Naive thymus-derived CD8-positive, alpha-beta T cell (primary cell): ENCODE data around the gene EFCAB11. TPM values are rescaled to one million over a fixed set of nuclear protein-coding genes. Genes with fewer than 3 reads are reported as not detected.

ENCODE experiments used
- ATAC-seq, 2 donors: fragments of 150-1000 bp; cut with Tn5 transposase in 1 of 2; sonication (Bioruptor Pico), chemical (Tn5 transposase) in 1 of 2; 1 replicate in 1 of 2; 2 replicates in 1 of 2; pipeline ENCODE4 v1.10.0; 2021; ENCODE audit warnings: mild to moderate bottlenecking in 2 of 2, moderate library complexity in 2 of 2
- POLR2A ChIA-PET: fragments of 350-600 bp; sonication (Branson Sonifier 250); formaldehyde crosslinking; loops from one replicate; lab custom pipeline; 2021; ENCODE audit warnings: antibody characterized with exemption; lab: Charles Lee
- DNase-seq, 10 donors: peaks; one replicate each; pipeline versions ENCODE4 v3.0.0 to v3.0.0-alpha.2; 2020 to 2022
- H3K27ac Mint-ChIP-seq, 10 donors: one replicate each; pipeline ENCODE4 v1.8.0; 2020 to 2022; ENCODE audit warnings: mild to moderate bottlenecking in 10 of 10, mixed read lengths in 10 of 10, moderate library complexity in 4 of 10, inconsistent platforms in 1 of 10
- H3K27me3 Mint-ChIP-seq, 5 donors: one replicate each; pipeline ENCODE4 v1.8.0; 2021 to 2022; ENCODE audit warnings: mixed read lengths in 5 of 5
- H3K36me3 Mint-ChIP-seq, 3 donors: one replicate each; pipeline ENCODE4 v1.8.0; 2020 to 2022; ENCODE audit warnings: mixed read lengths in 3 of 3, mild to moderate bottlenecking in 2 of 3, inconsistent platforms in 1 of 3
- H3K4me1 Mint-ChIP-seq, 4 donors: one replicate each; pipeline ENCODE4 v1.8.0; 2021 to 2022; ENCODE audit warnings: mixed read lengths in 4 of 4
- H3K4me3 Mint-ChIP-seq, 10 donors: one replicate each; pipeline ENCODE4 v1.8.0; 2020 to 2022; ENCODE audit warnings: mild to moderate bottlenecking in 10 of 10, mixed read lengths in 10 of 10, moderate library complexity in 6 of 10, inconsistent platforms in 1 of 10
- H3K9me3 Mint-ChIP-seq, 9 donors: one replicate each; pipeline ENCODE4 v1.8.0; 2020 to 2022; ENCODE audit warnings: mixed read lengths in 9 of 9, mild to moderate bottlenecking in 3 of 9, inconsistent platforms in 1 of 9, moderate library complexity in 1 of 9
- polyA plus RNA-seq, 3 donors: library from polyadenylated mRNA; unstranded; fragments of 300-500 nt; fragmentation: Illumina TruSeq; gene quantifications; one replicate each; pipeline ENCODE4 v1.2.3, GENCODE V29; 2021
- total RNA-seq, 8 experiments: library from RNA in 2 of 8; stranded (reverse) in 2 of 8; gene quantifications; one replicate each; pipeline ENCODE4 v1.2.3 and lab custom pipeline; 2021 to 2026

EFCAB11 gene
- total and polyA plus RNA-seq, 5 experiments from 2014 or later = 1.2 to 6.8 (median 2.7) TPM

GRCh38 chr14:89955745-89956660, 1.5 kb upstream of the EFCAB11 start, which contains the start of gene TDP1:
TDP1 (plus strand) TSS chr14:89955927; CDS start chr14:89963115, 7,188 bp downstream.
- POLR2A ChIA-PET = interaction anchor here (0.5 to 1.7 kb wide), 8 partner anchors 9 to 426 kb away, joined by 3 to 6 read pairs (median 4); partner anchors contain the start of gene PSMC1
- Mint-ChIP-seq H3K36me3 (peaks cover 0 to 17% (median 4%) of the 10 kb centered on the region in 3 donors), H3K27me3 (no peaks in the 10 kb centered on the region), H3K27ac (peak within 1 kb of the TSS; percentile 94 to 99 (median 98)), H3K9me3 (no peaks in the 10 kb centered on the region), H3K4me1 (peaks cover 21 to 64% (median 56%) of the 10 kb centered on the region in 4 donors), H3K4me3 (peak within 1 kb of the TSS; percentile 81 to 98 (median 96))
- ATAC-seq (peak; percentile 68 to 69), DNase-seq (peak; percentile 93 to 98 (median 96))

- no peaks in the 10 kb centered on the region for H3K27me3 Mint-ChIP-seq
- ATAC-seq = peak; percentile 6 to 21
- peak in 1 of 10 donors; percentile 7 for DNase-seq
- no peaks in the 10 kb centered on the region for H3K9me3 Mint-ChIP-seq
- H3K4me3 Mint-ChIP-seq = peak overlapping the region; percentile 81 to 98 (median 96)
- peaks cover 0 to 13% (median 4%) of the 10 kb centered on the region in 3 donors for H3K36me3 Mint-ChIP-seq
- POLR2A ChIA-PET = interaction anchor here (0.5 to 1.7 kb wide), 6 partner anchors 11 to 301 kb away, joined by 3 to 6 read pairs (median 4); partner anchors contain the start of gene PSMC1
- peak overlapping the region; percentile 92 to 99 (median 94) for H3K27ac Mint-ChIP-seq
- peaks cover 14 to 55% (median 48%) of the 10 kb centered on the region in 4 donors for H3K4me1 Mint-ChIP-seq
Observed at GRCh38 chr14:89955022-89955744, 653 bp upstream of the EFCAB11 start.

GRCh38 chr14:89953602-89954001, 928 bp downstream of the EFCAB11 start:
- Mint-ChIP-seq H3K4me1 (peaks cover 14 to 42% (median 36%) of the 10 kb centered on the region in 4 donors), H3K4me3 (peak overlapping the region in 9 of 10 donors; percentile 81 to 98 (median 96)), H3K9me3 (no peaks in the 10 kb centered on the region), H3K27me3 (no peaks in the 10 kb centered on the region), H3K36me3 (peaks cover 0 to 18% (median 8%) of the 10 kb centered on the region in 3 donors), H3K27ac (peak overlapping the region in 6 of 10 donors; percentile 41 to 99 (median 96))
- ATAC-seq (no peak), DNase-seq (no peak)
- POLR2A ChIA-PET = interaction anchor here (0.6 to 1.3 kb wide), 2 partner anchors 8 to 20 kb away, joined by 3 to 5 read pairs; no protein-coding TSS in a partner anchor

GRCh38 chr14:89952576-89952975, 2.0 kb downstream of the EFCAB11 start:
- Mint-ChIP-seq H3K27me3 (no peaks in the 10 kb centered on the region), H3K27ac (peak overlapping the region in 1 of 10 donors; percentile 6), H3K9me3 (peaks cover 0 to 3% (median 0%) of the 10 kb centered on the region in 9 donors), H3K4me1 (peaks cover 11 to 33% (median 26%) of the 10 kb centered on the region in 4 donors), H3K36me3 (peaks cover 0 to 12% (median 7%) of the 10 kb centered on the region in 3 donors), H3K4me3 (peak overlapping the region in 2 of 10 donors; percentile 31 to 94)
- ATAC-seq (no peak), DNase-seq (no peak)
- POLR2A ChIA-PET = no interaction called here

GRCh38 chr14:89947344-89947743, 7.2 kb downstream of the EFCAB11 start:
- no peak overlapping the region for H3K4me3 Mint-ChIP-seq
- no peak overlapping the region for H3K27ac Mint-ChIP-seq
- POLR2A ChIA-PET = no interaction called here
- peaks cover 0 to 3% (median 0%) of the 10 kb centered on the region in 9 donors for H3K9me3 Mint-ChIP-seq
- peaks cover 0 to 9% (median 7%) of the 10 kb centered on the region in 3 donors for H3K36me3 Mint-ChIP-seq
- no peak for ATAC-seq
- H3K4me1 Mint-ChIP-seq = no peaks in the 10 kb centered on the region
- no peak for DNase-seq
- H3K27me3 Mint-ChIP-seq = no peaks in the 10 kb centered on the region

- no peak overlapping the region for H3K4me3 Mint-ChIP-seq
- POLR2A ChIA-PET = no interaction called here
- H3K36me3 Mint-ChIP-seq = no peaks in the 10 kb centered on the region
- H3K27me3 Mint-ChIP-seq = no peaks in the 10 kb centered on the region
- H3K27ac Mint-ChIP-seq = no peak overlapping the region
- no peak for DNase-seq
- H3K9me3 Mint-ChIP-seq = no peaks in the 10 kb centered on the region
- no peaks in the 10 kb centered on the region for H3K4me1 Mint-ChIP-seq
- no peak for ATAC-seq
Observed at GRCh38 chr14:89941830-89942377, 12.6 kb downstream of the EFCAB11 start.

GRCh38 chr14:89936654-89937185, 17.8 kb downstream of the EFCAB11 start:
- POLR2A ChIA-PET = no interaction called here
- Mint-ChIP-seq H3K36me3 (no peaks in the 10 kb centered on the region), H3K27ac (no peak overlapping the region)

GRCh38 chr14:89933002-89933401, 21.5 kb downstream of the EFCAB11 start:
- H3K4me3 Mint-ChIP-seq = no peak overlapping the region
- H3K27ac Mint-ChIP-seq = no peak overlapping the region
- H3K9me3 Mint-ChIP-seq = no peaks in the 10 kb centered on the region
- DNase-seq (no peak), ATAC-seq (no peak)
- POLR2A ChIA-PET = no interaction called here
- H3K4me1 Mint-ChIP-seq = no peaks in the 10 kb centered on the region
- H3K27me3 Mint-ChIP-seq = no peaks in the 10 kb centered on the region
- peaks cover 0 to 8% (median 7%) of the 10 kb centered on the region in 3 donors for H3K36me3 Mint-ChIP-seq

More at GRCh38 chr14:89936654-89937185, 17.8 kb downstream of the EFCAB11 start:
- ATAC-seq = no peak
- no peak for DNase-seq
- Mint-ChIP-seq H3K9me3 (no peaks in the 10 kb centered on the region), H3K27me3 (no peaks in the 10 kb centered on the region), H3K4me3 (no peak overlapping the region), H3K4me1 (no peaks in the 10 kb centered on the region)

GRCh38 chr14:89927186-89927865, 27.2 kb downstream of the EFCAB11 start:
- H3K4me1 Mint-ChIP-seq = no peaks in the 10 kb centered on the region
- H3K4me3 Mint-ChIP-seq = no peak overlapping the region
- no peak overlapping the region for H3K27ac Mint-ChIP-seq
- no peak for DNase-seq
- POLR2A ChIA-PET = no interaction called here
- H3K27me3 Mint-ChIP-seq = no peaks in the 10 kb centered on the region
- H3K9me3 Mint-ChIP-seq = no peaks in the 10 kb centered on the region
- ATAC-seq = no peak
- H3K36me3 Mint-ChIP-seq = peaks cover 0 to 8% (median 7%) of the 10 kb centered on the region in 3 donors

GRCh38 chr14:89926694-89927093, 27.8 kb downstream of the EFCAB11 start:
- Mint-ChIP-seq H3K36me3 (peaks cover 0 to 8% (median 7%) of the 10 kb centered on the region in 3 donors), H3K4me3 (no peak overlapping the region), H3K27me3 (no peaks in the 10 kb centered on the region), H3K27ac (peak overlapping the region in 1 of 10 donors; percentile 31), H3K4me1 (no peaks in the 10 kb centered on the region), H3K9me3 (no peaks in the 10 kb centered on the region)
- POLR2A ChIA-PET = no interaction called here
- ATAC-seq (no peak), DNase-seq (no peak)

GRCh38 chr14:89924268-89924667, 30.3 kb downstream of the EFCAB11 start:
- no peak overlapping the region for H3K27ac Mint-ChIP-seq
- H3K4me3 Mint-ChIP-seq = no peak overlapping the region
- H3K9me3 Mint-ChIP-seq = no peaks in the 10 kb centered on the region
- no peaks in the 10 kb centered on the region for H3K4me1 Mint-ChIP-seq
- no peak for DNase-seq
- POLR2A ChIA-PET = no interaction called here
- no peaks in the 10 kb centered on the region for H3K36me3 Mint-ChIP-seq
- no peaks in the 10 kb centered on the region for H3K27me3 Mint-ChIP-seq
- ATAC-seq = no peak
